MM.1S (cell line): ENCODE data around the gene GABRD.

ENCODE experiments used
- DNase-seq: peaks from one replicate; pipeline ENCODE4 v3.0.0-alpha.2; 2015
- H2AFZ ChIP-seq: fragments of 300-600 bp; sonication (generic); 2 replicates; pipeline ENCODE4 v1.6.0; 2016; ENCODE audit warnings: antibody characterized with exemption, low read length
- H3F3A ChIP-seq: fragments of 300-600 bp; sonication (generic); 2 replicates; pipeline ENCODE4 v1.6.1; 2016; ENCODE audit warnings: mild to moderate bottlenecking, antibody characterized with exemption, low read length, moderate library complexity, mixed read lengths; ENCODE audit not compliant: insufficient read depth
- H3K27ac ChIP-seq: fragments of 300-600 bp; sonication (generic); 2 replicates; pipeline ENCODE4 v1.5.1; 2016; ENCODE audit warnings: mild to moderate bottlenecking, low read length
- H3K27me3 ChIP-seq: fragments of 300-600 bp; sonication (generic); replicated peaks from 2 replicates; pipeline ENCODE4 v1.6.0; 2016; ENCODE audit warnings: low read length; ENCODE audit not compliant: insufficient read depth
- H3K36me3 ChIP-seq: fragments of 300-600 bp; sonication (generic); replicated peaks from 2 replicates; pipeline ENCODE4 v1.6.1; 2016; ENCODE audit warnings: mild to moderate bottlenecking, low read length, mixed read lengths; ENCODE audit not compliant: insufficient read depth
- H3K4me1 ChIP-seq: fragments of 300-600 bp; sonication (generic); 2 replicates; pipeline ENCODE4 v1.6.1; 2016; ENCODE audit warnings: low read length, mixed read lengths
- H3K4me2 ChIP-seq: fragments of 300-600 bp; sonication (generic); 2 replicates; pipeline ENCODE4 v1.6.0; 2016; ENCODE audit warnings: low read depth, low read length
- H3K4me3 ChIP-seq: fragments of 300-600 bp; sonication (generic); 2 replicates; pipeline ENCODE4 v1.5.1; 2016; ENCODE audit warnings: low read length, mixed read lengths
- H3K79me2 ChIP-seq: fragments of 300-600 bp; sonication (generic); 2 replicates; pipeline ENCODE4 v1.6.1; 2016; ENCODE audit warnings: mixed run types, low read length, mixed read lengths
- H3K9ac ChIP-seq: fragments of 300-600 bp; sonication (generic); 2 replicates; pipeline ENCODE4 v1.6.1; 2016; ENCODE audit warnings: low read length, mixed read lengths
- H3K9me2 ChIP-seq: fragments of 300-600 bp; sonication (generic); replicated peaks from 2 replicates; pipeline ENCODE4 v1.6.1; 2016; ENCODE audit warnings: mild to moderate bottlenecking, low read length, mixed read lengths; ENCODE audit not compliant: insufficient read depth
- H3K9me3 ChIP-seq: fragments of 300-600 bp; sonication (generic); replicated peaks from 2 replicates; pipeline ENCODE4 v1.6.1; 2016; ENCODE audit warnings: mild to moderate bottlenecking, low read length, mixed read lengths; ENCODE audit not compliant: insufficient read depth
- H4K20me1 ChIP-seq: fragments of 300-600 bp; sonication (generic); 2 replicates; pipeline ENCODE4 v1.6.1; 2016; ENCODE audit warnings: mild to moderate bottlenecking, low read length, moderate library complexity, mixed read lengths; ENCODE audit not compliant: insufficient read depth
- EZH2 ChIP-seq: fragments of 300-600 bp; sonication (generic); optimal IDR thresholded peaks from 2 replicates; pipeline ENCODE3; 2017; ENCODE audit warnings: low read depth, mild to moderate bottlenecking, antibody characterized with exemption, low read length, mixed read lengths
- EZH2phosphoT487 ChIP-seq: fragments of 300-600 bp; sonication (generic); IDR thresholded peaks from 2 replicates; pipeline ENCODE4 v1.6.1; 2018; ENCODE audit warnings: antibody characterized with exemption, low read length
- TF ChIP-seq, protein P1 (sequence below): fragments of 300-600 bp; sonication (generic); IDR thresholded peaks from 2 replicates; pipeline ENCODE4 v1.5.1; 2016; ENCODE audit warnings: antibody characterized with exemption, low read length, mixed read lengths

GABRD gene

DNA sequence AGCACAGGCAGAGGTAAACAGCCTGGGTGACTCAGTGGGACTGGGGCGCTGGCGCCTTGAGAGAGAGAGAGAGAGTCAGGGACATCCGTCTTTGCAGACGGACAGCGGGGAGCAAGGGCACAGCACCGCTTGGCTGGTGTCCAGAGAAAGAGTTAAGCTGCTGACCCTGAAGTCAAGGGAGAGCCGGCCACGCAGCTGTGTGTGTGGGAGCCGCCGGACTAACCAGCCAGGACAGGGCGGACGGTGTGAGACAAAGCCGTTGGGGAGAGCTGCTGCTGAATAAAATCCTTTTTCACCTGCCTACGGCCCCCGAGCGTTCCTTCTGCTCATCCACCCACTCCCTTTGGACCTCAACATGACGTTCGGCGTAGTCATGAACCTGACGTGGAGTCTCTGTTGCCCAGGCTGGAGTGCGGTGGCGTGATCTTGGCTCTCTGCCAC is 30.0 kb upstream of the GABRD start:
- Histone ChIP-seq H3K9me3 (no peaks in the 10 kb centered on the region), H3K4me1 (no peaks in the 10 kb centered on the region), H3K27me3 (peaks cover 89% of the 10 kb centered on the region), H3K79me2 (no peaks in the 10 kb centered on the region), H3K4me2 (no peak overlapping the region), H3K4me3 (no peak overlapping the region), H3K9ac (no peak overlapping the region), H3K36me3 (no peaks in the 10 kb centered on the region), H2AFZ (no peak overlapping the region), H4K20me1 (no peaks in the 10 kb centered on the region), H3K9me2 (no peaks in the 10 kb centered on the region), H3K27ac (no peak overlapping the region), H3F3A (no peaks in the 10 kb centered on the region)
- DNase-seq = no peak
- TF ChIP-seq, protein P1, sequence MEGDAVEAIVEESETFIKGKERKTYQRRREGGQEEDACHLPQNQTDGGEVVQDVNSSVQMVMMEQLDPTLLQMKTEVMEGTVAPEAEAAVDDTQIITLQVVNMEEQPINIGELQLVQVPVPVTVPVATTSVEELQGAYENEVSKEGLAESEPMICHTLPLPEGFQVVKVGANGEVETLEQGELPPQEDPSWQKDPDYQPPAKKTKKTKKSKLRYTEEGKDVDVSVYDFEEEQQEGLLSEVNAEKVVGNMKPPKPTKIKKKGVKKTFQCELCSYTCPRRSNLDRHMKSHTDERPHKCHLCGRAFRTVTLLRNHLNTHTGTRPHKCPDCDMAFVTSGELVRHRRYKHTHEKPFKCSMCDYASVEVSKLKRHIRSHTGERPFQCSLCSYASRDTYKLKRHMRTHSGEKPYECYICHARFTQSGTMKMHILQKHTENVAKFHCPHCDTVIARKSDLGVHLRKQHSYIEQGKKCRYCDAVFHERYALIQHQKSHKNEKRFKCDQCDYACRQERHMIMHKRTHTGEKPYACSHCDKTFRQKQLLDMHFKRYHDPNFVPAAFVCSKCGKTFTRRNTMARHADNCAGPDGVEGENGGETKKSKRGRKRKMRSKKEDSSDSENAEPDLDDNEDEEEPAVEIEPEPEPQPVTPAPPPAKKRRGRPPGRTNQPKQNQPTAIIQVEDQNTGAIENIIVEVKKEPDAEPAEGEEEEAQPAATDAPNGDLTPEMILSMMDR = no peak
- no peak for TF ChIP-seq EZH2
- no peak for TF ChIP-seq EZH2phosphoT487

DNA sequence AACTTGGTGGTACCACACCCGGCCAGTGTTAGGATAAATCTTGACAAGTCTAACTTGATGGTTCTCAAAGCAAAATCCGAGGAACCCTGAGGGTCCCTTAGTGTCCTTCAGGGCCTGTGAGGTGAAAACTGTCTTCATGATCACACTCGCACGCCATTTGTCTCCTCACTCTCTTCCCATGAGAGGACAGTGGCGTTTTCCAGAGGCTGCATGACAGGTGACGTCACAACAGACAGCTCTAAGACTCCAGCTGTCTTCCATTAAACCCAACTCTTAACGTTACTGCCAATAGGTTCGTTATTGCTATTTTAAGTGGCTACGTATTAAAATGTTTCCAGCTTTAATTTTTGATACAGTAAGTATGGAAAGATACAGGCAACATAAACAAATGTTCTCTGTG is 29.4 kb upstream of the GABRD start:
- TF ChIP-seq EZH2 (no peak), EZH2phosphoT487 (no peak)
- TF ChIP-seq, protein P1 = no peak
- Histone ChIP-seq H3K4me2 (no peak overlapping the region), H3K27me3 (peaks cover 89% of the 10 kb centered on the region), H3K4me3 (no peak overlapping the region), H3K9ac (no peak overlapping the region), H3K79me2 (no peaks in the 10 kb centered on the region), H3K9me2 (no peaks in the 10 kb centered on the region), H4K20me1 (no peaks in the 10 kb centered on the region), H3K9me3 (no peaks in the 10 kb centered on the region), H3K36me3 (no peaks in the 10 kb centered on the region), H2AFZ (no peak overlapping the region), H3K27ac (no peak overlapping the region), H3K4me1 (no peaks in the 10 kb centered on the region), H3F3A (no peaks in the 10 kb centered on the region)
- no peak for DNase-seq

DNA sequence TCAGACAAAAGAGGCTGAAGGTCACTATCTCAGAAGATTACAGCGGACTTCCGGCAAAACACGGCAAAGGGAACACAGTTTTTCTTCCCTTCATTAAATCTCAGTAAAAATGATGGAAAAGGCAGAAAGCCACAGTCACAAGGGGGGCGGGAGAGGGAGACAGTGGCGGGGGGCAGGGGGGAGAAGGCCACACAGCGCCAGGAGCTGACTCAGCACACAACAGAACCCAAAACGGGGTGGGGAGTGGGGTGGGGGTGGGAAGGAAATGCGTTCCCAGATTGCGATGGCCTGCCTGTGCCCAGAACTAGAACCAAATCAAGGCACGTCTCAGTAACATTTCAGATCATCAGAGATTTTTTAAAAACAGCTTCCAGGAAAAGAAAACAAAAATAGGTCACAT is 28.9 kb upstream of the GABRD start:
- Histone ChIP-seq H3K27ac (no peak overlapping the region), H3K9ac (no peak overlapping the region), H3F3A (no peaks in the 10 kb centered on the region), H3K4me3 (no peak overlapping the region), H3K36me3 (no peaks in the 10 kb centered on the region), H3K4me1 (no peaks in the 10 kb centered on the region), H3K4me2 (no peak overlapping the region), H3K79me2 (no peaks in the 10 kb centered on the region), H3K9me3 (no peaks in the 10 kb centered on the region), H2AFZ (no peak overlapping the region), H3K9me2 (no peaks in the 10 kb centered on the region), H3K27me3 (peaks cover 89% of the 10 kb centered on the region), H4K20me1 (no peaks in the 10 kb centered on the region)
- TF ChIP-seq, protein P1 = no peak
- TF ChIP-seq EZH2 (no peak), EZH2phosphoT487 (no peak)
- DNase-seq = no peak
